IPS-NIHi11 (cell line): ENCODE data around the gene JAG1.

Source experiments
- DNase-seq: peaks from one replicate; pipeline ENCODE4 v3.0.0; 2012; ENCODE audit warnings: mixed read lengths, low spot score

Gene JAG1

DNA sequence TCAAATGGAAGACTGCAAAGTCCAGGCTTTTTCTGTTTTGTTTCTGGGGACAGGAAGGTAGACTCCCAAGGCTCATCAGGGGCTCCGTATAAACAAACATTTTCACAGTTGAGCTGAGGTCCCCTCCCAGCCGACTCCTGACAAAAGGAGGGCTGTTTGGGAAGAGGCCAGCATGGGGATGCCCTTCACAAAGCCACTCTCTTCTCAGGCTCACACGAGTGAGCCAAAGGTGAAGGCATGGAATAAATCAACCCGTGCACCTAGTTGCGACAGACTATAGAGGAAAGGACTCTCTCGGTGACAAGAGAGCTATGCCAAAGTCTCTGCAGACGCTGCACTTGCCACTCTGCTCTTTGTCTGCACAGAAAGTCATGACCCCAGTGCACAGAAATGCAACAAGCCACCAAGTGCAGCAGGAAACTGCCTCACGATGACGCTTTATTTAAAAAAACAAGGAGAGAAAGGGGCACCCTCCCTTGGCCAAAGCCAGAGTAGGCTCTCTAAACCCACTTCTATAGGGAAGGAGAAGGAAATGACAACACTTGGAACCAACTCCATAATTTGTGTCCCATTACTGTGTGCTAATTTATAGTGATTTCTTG, 21.0 kb downstream of the JAG1 start:
- no peak for DNase-seq

DNA sequence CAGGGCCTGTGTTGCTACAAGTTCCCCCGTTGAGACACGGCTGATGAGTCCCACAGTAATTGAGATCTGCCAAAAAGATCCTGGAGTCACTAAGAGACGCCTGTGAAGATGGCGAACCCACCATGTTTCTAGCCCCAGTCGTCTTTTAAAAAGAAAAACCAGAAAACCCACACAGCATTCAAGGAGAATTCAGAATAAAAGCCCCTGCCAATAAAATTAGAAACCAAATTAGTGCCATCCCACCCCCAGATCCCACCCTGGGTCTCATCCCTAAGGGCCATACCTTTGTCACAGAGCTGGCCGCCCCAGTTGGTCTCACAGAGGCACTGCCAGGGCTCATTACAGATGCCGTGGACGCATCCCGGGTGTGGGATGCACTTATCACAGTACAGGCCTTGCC, 21.6 kb downstream of the JAG1 start:
- no peak for DNase-seq

DNA sequence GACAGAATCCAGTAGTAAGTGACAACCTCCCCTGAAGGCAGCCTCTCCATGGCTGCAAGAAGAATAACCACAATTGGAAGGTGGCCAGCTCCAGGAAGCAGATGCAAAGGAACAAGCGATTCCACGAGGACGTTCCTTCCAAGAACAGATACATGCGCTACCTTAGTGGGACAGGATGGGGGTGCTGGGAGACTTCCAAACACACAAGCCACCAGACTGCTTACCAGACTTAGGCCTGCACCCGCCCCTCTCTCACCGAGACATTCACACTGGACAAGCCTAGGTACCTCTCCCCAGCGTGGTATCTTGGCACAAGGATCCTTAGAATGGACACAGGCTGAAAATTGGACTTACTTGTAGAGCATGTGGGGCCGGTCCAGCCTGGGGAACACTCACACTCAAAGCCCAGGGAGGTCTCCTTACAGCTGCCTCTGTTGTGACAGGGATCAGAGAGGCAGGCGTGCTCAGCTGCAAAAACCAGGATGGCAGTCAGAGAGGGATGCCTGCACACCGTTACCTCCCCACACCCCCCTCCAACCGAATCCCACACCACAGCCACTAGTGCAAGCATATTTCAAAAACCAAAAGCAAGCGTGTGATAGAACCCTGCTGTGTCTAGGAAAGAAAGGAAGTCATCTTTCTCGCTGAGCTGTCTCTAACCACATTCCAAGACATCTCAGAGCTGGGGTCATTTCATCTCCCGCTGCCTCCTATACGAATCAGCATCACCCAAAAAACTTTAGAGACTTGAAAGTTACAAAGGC, 22.4 kb downstream of the JAG1 start:
- no peak for DNase-seq

- no peak for DNase-seq
Observed at GRCh38 chr20:10649797-10650160, 24.0 kb downstream of the JAG1 start.

DNA sequence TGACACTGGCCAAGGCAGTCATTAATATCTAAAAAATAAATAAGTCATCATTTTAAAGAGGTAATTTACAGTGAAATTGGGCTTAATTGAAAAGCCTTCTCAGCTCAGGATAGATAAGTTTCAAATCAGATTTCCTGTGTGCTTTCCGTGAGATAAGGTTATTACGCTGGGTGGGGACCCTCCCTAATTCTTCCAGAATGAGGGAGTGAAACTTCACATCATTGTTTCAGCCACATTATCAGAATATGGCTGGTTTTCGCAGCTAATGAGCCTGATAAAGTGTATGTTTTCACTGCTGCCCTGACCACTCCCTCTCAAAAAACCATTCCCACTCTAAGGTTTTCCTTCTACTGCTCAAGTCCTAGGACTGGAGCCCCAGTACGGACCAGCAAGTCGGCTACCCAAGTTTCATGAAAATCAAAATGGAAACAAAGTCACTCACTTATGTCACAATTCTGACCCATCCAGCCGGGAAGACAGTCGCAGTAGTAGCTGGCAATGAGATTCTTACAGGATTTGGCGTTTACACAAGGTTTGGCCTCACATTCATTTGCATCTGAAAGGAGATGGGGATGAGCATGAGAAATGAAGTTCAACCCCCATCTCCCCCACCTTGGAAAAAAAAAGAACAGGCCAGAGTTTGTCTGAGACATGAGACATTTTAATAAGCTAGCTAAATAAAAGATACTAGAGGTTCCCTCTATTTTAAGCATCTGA, 24.6 kb downstream of the JAG1 start:
- no peak for DNase-seq

GRCh38 chr20:10648651-10649050, 25.1 kb downstream of the JAG1 start:
- no peak for DNase-seq

GRCh38 chr20:10647909-10648308, 25.9 kb downstream of the JAG1 start:
- DNase-seq: no peak

- peak; percentile 45 for DNase-seq
Observed at GRCh38 chr20:10647471-10647870, 26.3 kb downstream of the JAG1 start.

DNA sequence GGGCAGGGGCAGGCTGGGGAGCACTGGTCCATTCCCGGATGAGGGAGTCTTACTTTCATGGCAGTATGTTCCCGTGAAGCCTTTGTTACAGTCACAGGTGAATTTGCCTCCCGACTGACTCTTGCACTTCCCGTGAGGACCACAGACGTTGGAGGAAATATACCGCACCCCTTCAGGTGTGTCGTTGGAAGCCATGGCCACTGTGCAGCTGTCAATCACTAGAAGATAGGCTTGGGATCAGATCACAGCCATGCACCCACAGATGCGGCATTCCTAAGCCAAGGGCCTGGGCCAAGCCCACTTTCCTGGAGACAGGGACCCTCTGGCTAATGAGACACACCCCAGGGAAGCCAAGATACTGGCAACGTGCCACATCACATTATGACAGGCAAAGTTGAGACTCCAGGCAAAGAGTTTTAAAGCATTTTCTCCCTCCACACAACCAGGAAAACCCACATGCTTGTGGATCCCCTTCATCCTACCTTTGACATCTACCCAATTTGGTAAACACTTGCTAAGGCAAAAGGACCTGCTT, 26.8 kb downstream of the JAG1 start:
- DNase-seq: no peak

DNA sequence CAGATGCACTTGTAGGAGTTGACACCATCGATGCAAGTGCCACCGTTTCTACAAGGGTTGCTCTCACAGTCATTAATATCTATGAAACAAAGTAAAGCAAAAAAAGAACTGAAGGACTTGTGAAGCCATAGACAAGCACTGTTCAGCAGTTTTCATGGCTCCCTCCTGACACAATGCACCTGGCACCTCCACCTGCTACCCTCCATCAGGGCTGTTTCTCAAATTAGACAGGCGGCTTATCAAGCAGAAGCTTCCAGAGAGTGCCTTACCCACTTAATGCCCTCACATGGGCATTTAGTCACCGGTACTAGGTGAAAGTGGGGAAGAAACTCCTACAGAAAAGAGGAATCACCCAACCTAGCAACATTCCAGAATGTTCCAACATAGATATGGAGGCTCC, 27.8 kb downstream of the JAG1 start:
- DNase-seq: no peak

GRCh38 chr20:10645205-10645570, 28.6 kb downstream of the JAG1 start:
- no peak for DNase-seq

DNA sequence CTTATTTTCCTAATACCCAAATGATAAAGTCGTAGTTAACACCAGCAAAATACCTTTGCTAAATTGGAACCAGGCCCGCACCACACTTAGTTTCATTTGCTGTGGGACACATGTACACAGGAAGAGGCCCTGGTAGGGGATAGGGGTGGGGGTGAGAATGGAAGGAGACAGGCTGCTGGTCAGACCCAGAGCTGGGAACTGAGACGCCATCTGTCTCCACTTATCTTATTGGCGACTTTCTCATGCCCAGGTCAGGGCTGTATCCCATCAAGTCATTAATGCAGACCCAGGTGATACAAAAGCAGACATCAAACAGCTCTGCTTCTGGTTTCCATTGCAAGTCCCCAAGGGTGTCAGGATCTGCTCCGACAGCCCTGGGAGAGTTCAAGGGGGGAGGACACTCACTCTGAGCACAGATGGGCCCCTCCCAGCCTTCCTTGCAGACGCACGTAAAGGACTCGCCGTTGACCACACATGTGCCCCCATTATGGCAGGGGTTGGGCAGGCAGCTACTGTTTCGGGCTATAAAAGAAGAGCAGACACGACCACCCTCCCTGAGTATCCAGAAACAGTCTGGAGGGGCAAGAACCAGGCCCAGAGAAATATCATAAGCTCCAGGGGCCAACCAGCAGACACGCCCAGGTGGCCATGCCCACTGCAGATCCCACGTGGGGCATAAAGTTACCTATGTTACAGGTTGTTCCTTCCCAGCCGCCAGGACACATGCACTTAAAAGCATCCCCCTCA, 29.2 kb downstream of the JAG1 start:
- no peak for DNase-seq

- no peak for DNase-seq
Observed at GRCh38 chr20:10643560-10643873, 30.3 kb downstream of the JAG1 start.

DNA sequence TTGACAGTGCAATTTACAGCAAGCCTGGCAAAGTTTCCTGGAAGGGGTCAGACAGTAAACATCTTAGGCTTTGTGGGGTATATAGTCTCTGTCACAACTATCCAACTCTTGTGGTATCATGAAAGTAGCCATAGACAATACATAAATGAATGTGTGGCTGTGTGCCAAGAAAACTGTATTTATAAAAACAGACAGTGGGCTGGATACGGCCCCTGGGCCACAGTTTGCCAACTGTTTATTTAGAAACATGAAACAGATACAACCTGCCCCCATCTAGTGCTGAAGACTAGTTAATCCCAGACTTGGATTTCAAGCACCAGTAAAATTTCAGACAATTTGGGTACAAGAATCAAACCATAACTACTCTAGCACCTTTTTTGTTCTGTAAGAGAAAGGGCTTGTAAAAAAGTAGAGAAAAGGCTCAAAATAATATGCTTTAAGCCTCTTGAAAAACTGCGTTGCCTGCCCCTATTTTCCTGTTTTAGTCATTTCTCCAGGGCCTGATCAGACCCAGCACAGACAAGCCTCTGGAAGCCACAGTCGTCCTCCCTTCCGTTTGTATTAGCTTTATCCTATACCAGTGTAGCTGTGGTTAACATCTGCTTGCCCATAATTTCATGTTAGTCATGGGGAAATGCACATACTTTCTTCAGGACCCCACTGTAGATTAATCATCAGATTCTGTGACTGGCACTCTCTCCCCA, 30.8 kb downstream of the JAG1 start:
- DNase-seq: no peak

DNA sequence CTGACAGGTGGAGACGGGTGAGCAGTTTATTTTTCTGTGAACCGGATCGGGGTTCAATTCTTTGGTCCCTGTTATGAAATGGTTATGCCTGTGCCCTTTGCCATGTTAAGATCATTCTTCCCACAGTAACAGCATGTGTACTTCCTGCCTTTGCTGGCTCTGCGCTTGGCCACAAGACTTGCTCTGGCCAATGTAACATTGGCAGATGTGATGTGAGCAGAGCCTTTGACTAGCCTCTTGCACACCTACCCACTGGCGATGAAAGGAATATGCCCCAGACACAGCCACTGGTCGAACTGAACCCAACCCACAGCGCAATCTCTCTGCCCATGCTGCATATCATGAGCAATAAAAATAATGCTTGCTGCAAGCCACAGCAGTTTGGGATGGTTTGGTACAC, 31.9 kb downstream of the JAG1 start:
- no peak for DNase-seq

DNA sequence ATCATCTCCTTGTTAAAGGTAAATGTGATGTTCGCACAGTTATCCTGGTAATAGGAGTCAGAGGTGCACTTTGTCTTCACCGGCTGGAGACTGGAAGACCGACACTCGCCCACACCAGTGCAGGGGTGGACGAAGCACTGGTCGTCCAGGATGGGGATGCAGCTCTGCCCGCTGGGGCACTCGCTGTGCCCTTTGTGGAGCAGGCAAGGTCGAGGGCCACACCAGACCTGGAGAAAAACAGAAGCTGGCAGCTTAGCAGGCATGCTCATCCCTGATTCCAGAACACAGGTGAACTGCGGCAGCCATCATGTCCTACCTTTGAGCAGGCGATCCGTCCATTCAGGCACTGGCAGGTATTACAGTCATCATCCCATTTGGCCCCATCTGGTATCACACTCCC, 32.3 kb downstream of the JAG1 start:
- DNase-seq: no peak

- DNase-seq: no peak
Observed at GRCh38 chr20:10640897-10641296, 32.9 kb downstream of the JAG1 start.

DNA sequence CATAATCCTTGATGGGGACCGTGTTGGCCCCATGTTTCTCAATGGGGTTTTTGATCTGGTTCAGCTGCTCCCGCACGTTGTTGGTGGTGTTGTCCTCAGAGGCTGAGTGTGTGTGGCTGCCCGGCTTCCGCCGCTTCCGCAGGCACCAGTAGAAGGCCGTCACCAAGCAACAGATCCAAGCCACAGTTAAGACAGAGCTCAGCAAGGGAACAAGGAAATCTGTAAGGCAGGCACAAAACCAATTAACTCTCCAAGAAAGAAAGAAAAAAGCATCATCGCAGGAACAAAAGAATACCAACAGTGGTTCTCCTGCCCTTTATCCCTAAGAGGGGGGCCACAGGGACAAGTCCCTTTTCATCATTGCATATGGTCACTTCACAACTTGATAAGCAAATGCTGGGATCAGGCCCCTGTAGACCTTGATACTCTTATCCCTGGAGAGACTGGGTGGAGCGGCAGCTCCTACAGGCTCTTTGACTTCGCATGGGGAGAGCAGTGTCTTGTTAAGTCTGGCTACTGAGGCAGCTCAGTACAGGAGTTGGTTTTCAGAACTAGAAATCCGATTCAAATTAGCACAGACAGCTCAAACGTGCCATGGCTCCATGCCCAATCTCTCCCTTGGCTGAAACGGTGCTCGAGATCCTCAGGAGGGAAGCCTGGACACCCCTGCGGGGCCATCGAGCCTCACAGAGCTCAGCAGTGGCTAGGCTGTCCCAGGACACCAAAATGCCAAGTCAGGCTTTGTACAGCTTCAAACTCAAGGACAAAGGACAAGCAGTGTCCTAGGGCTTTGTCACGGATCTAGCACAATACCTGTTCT, 33.9 kb downstream of the JAG1 start:
- no peak for DNase-seq

GRCh38 chr20:10639077-10639736, 34.6 kb downstream of the JAG1 start:
- DNase-seq: no peak

DNA sequence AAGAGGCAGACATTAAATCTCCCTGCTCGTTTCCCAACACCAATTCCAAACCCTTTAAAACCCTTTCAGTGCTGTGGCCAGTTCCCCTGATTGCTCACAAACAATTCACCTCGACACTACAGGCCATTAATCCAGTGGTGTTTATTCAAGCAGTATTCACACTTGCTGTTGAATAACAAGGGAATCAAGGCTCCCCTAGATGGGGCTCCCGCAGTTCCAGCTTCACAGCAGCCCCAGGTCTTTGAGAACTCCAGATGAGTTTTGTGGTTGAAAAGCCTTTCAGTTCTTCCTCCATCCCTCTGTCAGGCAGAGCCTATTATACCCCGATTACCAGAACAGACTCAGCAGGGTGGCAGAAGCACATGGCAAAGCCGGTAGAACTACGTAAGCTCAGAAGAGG, 36.2 kb downstream of the JAG1 start:
- DNase-seq: peak; percentile 63
